ENCODE measurements around the gene MAD1L1.

DNA sequence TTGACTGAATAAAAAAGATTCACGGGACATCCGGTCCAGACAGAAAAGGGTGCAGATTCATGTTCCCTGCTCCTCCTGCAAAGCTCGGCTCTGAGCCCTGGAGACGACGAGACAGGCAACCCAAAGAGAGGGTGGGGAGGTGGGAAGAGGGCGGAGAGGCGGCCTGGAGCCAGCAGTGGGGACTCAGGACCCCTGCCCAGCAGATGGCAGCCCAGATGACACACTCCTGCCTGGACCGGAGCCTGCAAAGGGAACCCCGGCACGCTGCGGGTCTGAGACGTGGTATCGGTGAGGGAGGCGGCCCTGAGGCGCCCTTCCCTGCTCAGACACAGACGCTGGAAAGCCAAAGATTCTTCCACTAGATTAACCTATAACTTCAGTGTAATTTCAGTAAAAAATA lies 311.9 kb downstream of the MAD1L1 start:
- TF ChIP-seq, protein P1, sequence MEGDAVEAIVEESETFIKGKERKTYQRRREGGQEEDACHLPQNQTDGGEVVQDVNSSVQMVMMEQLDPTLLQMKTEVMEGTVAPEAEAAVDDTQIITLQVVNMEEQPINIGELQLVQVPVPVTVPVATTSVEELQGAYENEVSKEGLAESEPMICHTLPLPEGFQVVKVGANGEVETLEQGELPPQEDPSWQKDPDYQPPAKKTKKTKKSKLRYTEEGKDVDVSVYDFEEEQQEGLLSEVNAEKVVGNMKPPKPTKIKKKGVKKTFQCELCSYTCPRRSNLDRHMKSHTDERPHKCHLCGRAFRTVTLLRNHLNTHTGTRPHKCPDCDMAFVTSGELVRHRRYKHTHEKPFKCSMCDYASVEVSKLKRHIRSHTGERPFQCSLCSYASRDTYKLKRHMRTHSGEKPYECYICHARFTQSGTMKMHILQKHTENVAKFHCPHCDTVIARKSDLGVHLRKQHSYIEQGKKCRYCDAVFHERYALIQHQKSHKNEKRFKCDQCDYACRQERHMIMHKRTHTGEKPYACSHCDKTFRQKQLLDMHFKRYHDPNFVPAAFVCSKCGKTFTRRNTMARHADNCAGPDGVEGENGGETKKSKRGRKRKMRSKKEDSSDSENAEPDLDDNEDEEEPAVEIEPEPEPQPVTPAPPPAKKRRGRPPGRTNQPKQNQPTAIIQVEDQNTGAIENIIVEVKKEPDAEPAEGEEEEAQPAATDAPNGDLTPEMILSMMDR (IDR thresholded peaks at IDR 0.05; ENCODE audit: low read depth, low read length, poor library complexity, severe bottlenecking), result no peak
- no peak for TF ChIP-seq EZH2phosphoT487 (IDR thresholded peaks at IDR 0.05; ENCODE audit: borderline replicate concordance, low read length)
